ENCODE data around the gene CDC34.

CDC34 gene

GRCh38 chr19:566844-567243 lies 35.3 kb downstream of the CDC34 start:
- Histone ChIP-seq H3K9me3 (ENCODE audit: control insufficient read depth, insufficient read depth, low read length) (no peaks in the 10 kb centered on the region), H3K9me2 (replicated peaks; ENCODE audit: control insufficient read depth, low read length) (no peaks in the 10 kb centered on the region), H3F3A (ENCODE audit: control insufficient read depth, insufficient read depth) (peaks cover 12% of the 10 kb centered on the region), H3K4me1 (ENCODE audit: control insufficient read depth, low read length) (peaks cover 5% of the 10 kb centered on the region; the same call in 1 of the 2 replicates), H3K27me3 (ENCODE audit: control insufficient read depth, low read length) (no peaks in the 10 kb centered on the region), H3K4me3 (ENCODE audit: low read length) (no peak overlapping the region), H3K79me2 (ENCODE audit: control insufficient read depth, low read length) (peaks cover 8% of the 10 kb centered on the region), H3K36me3 (ENCODE audit: control insufficient read depth, low read length) (peaks cover 11% of the 10 kb centered on the region), H3K4me2 (ENCODE audit: low read length) (no peak overlapping the region), H4K20me1 (ENCODE audit: control insufficient read depth, insufficient read depth, low read depth, low read length) (no peaks in the 10 kb centered on the region), H3K27ac (ENCODE audit: low read depth, low read length) (no peak overlapping the region)
- TF ChIP-seq CTCF (IDR thresholded peaks at IDR 0.05; ENCODE audit: low read depth, low read length, poor library complexity, severe bottlenecking) = no peak
- no peak for TF ChIP-seq EZH2phosphoT487 (IDR thresholded peaks at IDR 0.05; ENCODE audit: borderline replicate concordance, low read length)

GRCh38 chr19:567296-567900 lies 35.8 kb downstream of the CDC34 start:
- TF ChIP-seq EZH2phosphoT487 (IDR thresholded peaks at IDR 0.05; ENCODE audit: borderline replicate concordance, low read length) = no peak
- no peak for TF ChIP-seq CTCF (IDR thresholded peaks at IDR 0.05; ENCODE audit: low read depth, low read length, poor library complexity, severe bottlenecking)
- Histone ChIP-seq H3K4me1 (ENCODE audit: control insufficient read depth, low read length) (peaks cover 5% of the 10 kb centered on the region; the same call in 1 of the 2 replicates), H3F3A (ENCODE audit: control insufficient read depth, insufficient read depth) (peaks cover 15% of the 10 kb centered on the region), H3K27ac (ENCODE audit: low read depth, low read length) (no peak overlapping the region), H3K36me3 (ENCODE audit: control insufficient read depth, low read length) (peaks cover 11% of the 10 kb centered on the region), H3K4me3 (ENCODE audit: low read length) (no peak overlapping the region), H3K27me3 (ENCODE audit: control insufficient read depth, low read length) (no peaks in the 10 kb centered on the region), H3K4me2 (ENCODE audit: low read length) (no peak overlapping the region), H4K20me1 (ENCODE audit: control insufficient read depth, insufficient read depth, low read depth, low read length) (no peaks in the 10 kb centered on the region), H3K79me2 (ENCODE audit: control insufficient read depth, low read length) (peaks cover 8% of the 10 kb centered on the region), H3K9me3 (ENCODE audit: control insufficient read depth, insufficient read depth, low read length) (no peaks in the 10 kb centered on the region), H3K9me2 (replicated peaks; ENCODE audit: control insufficient read depth, low read length) (no peaks in the 10 kb centered on the region)

GRCh38 chr19:570251-570686 lies 38.7 kb downstream of the CDC34 start:
- H3F3A ChIP-seq (ENCODE audit: control insufficient read depth, insufficient read depth) = peaks cover 15% of the 10 kb centered on the region
- H3K79me2 ChIP-seq (ENCODE audit: control insufficient read depth, low read length) = peaks cover 37% of the 10 kb centered on the region
- H3K9me2 ChIP-seq (replicated peaks; ENCODE audit: control insufficient read depth, low read length) = no peaks in the 10 kb centered on the region
- no peaks in the 10 kb centered on the region for H3K9me3 ChIP-seq (ENCODE audit: control insufficient read depth, insufficient read depth, low read length)
- TF ChIP-seq EZH2phosphoT487 (IDR thresholded peaks at IDR 0.05; ENCODE audit: borderline replicate concordance, low read length) (no peak), CTCF (IDR thresholded peaks at IDR 0.05; ENCODE audit: low read depth, low read length, poor library complexity, severe bottlenecking) (no peak)
- no peak overlapping the region for H3K4me3 ChIP-seq (ENCODE audit: low read length)
- peak overlapping the region; percentile 31; the same call in 1 of the 2 replicates for H3K4me2 ChIP-seq (ENCODE audit: low read length)
- peaks cover 15% of the 10 kb centered on the region for H4K20me1 ChIP-seq (ENCODE audit: control insufficient read depth, insufficient read depth, low read depth, low read length)
- H3K36me3 ChIP-seq (ENCODE audit: control insufficient read depth, low read length) = peaks cover 33% of the 10 kb centered on the region
- H3K27me3 ChIP-seq (ENCODE audit: control insufficient read depth, low read length) = no peaks in the 10 kb centered on the region
- peaks cover 20% of the 10 kb centered on the region for H3K4me1 ChIP-seq (ENCODE audit: control insufficient read depth, low read length)
- H3K27ac ChIP-seq (ENCODE audit: low read depth, low read length) = no peak overlapping the region
